NCI-H2196 (cell line): Measurements from ENCODE around the gene MOB3C.

ENCODE experiments used
- DNase-seq: peaks from one replicate; lab custom pipeline; 2025; ENCODE audit not compliant: unreplicated experiment; lab: John Stamatoyannopoulos, UW

MOB3C gene

DNA sequence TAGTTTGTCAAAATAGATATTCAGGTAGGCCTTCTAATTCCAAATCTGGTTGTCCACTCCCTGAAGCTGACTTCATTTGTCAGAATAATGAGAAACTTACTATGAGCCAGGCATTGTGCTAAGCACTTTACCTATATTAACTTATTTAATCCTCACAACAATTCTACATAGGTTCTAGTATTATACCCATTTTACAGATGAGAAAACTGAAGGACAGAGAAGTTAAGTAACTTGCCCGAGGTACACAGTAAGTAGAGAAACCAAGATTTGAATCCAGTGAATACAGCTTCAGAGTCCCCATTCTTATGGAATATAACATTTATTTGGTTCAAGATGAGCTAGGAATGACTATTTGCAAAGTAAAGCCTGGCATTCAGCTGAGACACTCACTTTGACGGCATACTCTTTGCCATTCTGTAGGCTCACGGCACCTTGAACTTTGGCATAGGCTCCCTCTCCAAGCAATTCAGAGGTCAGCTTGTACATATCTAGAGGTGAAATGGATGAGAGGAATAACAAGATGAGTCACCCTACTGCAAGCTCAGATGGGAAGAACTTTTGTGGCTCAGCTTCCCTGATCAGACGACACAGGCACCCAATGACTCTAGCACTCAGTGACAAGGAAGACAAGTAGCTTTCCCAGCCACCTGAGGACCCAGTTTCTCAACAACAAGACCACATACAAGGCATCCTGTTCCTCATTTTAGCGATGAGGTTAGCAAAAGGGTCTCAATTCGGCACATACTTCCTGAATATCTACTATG is 36.3 kb downstream of the MOB3C start:
- no peak for DNase-seq

DNA sequence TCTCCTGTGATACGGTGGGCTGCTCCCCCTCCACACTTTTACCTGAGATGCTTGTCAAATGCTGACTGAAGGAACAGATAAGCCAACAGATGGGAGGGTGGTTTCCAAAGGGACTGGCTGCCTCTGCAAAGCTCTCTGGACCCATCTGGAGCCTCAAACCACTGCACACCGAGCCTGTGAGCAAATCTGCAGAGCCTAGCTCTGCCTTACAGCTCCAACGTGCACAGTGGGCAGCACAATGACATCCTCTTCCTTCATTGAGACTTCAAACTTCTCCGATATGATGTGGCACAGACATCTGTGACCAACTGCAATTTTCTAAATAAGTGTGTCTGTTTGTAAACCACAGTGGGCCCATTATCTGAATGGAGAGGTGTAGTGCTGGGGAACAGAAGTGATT is 38.9 kb downstream of the MOB3C start:
- DNase-seq, result no peak

DNA sequence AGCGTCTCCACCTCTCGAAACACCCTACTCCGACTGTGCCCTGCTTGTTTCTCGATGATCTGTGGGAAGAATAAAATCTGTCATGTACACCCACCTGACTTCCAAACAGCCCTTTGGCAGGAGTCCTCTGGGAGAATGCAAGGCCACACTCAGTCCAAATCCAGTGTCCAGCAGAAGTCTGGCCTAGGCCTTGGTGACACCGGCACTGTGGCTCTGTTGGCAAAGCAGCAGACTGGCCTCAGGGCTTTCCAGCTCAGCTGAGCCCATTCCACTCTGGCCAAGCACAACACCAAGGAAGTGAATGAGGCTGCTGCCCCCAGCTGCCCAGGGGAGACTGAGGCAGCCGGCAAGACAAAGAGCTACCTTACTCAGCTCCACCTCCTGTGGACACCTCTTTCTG is 40.0 kb downstream of the MOB3C start:
- DNase-seq, result no peak

DNA sequence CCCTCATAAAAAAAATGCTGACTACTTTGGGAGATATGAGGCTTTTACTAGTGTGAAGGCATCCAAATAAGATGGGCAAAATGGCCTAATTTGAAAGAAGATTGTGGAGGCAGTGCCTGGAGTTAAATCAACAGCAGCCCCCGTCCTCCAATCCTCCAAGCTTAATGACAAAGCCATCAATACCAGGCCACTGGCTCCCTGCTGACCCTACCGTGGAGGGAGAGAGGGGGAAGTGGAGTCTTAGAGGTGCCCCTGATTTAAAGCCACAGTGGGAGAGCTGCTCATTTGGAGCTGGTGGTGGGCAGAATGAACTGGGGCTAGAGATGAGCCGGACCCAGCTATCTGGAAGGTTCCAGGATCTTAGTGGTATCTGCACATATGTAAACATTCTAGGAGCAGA is 40.8 kb downstream of the MOB3C start:
- no peak for DNase-seq

DNA sequence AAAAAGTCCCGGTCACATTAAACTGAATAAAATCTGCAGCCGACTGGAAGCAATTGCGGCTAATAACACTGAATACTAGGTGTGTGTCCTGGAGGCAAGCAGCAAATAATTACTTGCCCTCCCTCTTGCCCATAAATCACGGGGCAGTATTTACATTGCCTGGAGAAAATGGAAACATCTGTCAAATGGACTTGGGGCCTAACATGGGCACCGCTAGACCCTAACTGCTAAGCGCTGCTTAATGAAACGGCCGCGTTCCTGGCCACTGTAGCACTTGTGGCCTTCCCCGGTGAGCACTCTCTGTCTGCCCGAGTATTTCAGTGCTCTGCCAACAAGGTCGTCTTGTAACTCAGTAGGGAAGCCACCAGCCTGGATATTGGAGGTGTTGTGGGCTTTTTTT is 41.3 kb downstream of the MOB3C start:
- DNase-seq, result no peak

DNA sequence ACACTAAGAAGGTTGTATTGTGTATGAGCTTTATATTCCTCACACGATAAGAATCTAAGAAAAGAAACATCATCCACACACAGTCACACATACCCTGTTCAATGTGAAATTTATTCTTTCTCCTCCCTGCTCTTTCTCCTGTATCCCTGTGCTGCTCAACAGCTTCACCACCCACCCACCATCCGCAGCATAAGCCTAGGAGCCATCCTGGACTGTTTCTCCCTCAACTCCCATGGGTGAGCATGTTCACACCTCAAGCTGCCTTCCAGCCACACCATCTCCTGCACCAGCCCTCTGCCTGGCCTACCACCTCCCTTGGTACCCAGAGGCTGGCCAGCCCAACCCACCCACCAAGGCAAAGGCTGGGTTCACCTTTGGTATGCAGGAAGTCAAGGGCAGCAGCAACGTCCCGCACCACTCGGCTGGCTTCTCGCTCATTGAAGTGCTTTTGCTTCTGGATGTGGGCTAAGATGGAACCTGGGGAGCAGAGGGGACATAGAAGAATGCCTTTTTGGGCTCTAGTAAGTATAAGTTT is 44.9 kb downstream of the MOB3C start:
- DNase-seq, result no peak

DNA sequence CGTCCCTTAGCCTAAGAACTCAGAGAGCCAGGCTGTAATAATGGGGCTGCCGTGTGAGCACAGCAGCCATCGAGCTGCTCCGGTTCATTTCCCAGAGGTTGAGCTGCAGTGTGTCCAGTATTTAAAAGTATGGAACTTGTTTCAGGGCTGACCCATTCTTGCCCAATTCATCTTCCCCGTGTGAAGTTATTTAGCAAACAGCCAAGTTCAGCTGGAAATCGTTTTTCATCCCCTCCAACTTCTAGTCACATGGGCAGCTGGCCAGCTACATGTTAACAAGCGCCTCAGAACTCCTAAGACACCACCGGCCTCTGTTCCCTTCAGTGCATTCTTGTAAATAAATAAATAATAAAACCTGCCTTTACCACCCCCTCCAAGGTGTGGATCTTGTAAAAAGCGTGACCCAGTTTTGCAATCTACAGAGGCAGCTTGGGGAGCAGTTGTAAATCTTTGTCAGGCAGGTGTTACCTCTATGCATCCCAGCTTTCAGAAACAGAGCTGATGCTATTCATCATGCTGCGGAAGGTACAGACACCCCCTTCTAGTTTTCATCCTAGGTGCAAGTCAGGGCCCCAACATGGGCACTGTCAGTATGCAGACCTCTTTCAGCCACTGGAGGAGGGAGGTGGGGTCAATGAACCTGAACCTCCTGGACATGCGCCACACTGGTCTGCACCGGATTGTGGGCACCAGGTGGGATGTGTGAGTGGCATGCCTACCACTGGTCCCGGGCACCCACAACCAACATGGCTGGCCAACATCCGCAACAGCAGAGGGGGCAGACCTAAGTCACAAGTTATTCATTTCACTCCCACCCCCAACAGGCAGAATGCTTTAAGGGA is 46.5 kb downstream of the MOB3C start:
- no peak for DNase-seq

DNA sequence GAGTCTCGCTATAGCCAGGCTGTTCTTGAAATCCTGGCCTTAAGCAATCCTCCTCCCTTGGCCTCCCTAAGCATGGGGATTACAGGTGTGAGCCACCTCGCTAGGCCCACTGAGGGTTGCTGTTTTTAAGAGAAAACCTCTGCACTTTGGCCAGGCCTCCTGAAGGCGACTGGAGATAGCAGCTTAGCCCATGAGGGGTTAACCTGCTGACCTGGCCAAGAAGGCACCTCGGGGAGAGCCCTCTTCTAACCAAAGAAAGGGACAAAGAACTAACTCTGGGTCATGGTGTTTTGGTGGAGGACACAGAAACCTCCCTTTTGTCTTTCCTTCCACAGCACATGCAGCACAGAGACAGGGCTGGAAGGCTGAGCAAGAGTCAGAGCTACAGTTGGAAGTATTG is 47.5 kb downstream of the MOB3C start:
- no peak for DNase-seq

DNA sequence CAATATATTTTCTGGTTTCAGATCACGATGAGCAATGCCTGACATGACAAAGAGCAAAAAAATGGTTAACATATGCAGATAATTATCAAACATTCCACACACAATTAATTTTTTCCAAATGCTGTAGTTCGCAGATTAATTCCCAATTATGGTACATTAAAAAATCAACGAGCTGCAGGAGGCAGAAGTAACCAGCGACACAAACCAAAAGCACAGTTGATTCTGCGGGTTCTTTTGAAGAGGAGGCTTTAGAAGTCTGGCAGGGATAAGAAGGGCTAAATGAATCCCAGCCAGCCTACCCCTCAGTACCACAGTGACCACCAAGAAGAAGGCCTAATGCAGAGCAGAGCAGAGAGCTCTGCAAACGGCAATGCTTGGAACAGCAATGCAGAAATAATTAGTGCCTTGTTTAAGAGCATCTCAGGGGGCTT is 48.1 kb downstream of the MOB3C start:
- no peak for DNase-seq

DNA sequence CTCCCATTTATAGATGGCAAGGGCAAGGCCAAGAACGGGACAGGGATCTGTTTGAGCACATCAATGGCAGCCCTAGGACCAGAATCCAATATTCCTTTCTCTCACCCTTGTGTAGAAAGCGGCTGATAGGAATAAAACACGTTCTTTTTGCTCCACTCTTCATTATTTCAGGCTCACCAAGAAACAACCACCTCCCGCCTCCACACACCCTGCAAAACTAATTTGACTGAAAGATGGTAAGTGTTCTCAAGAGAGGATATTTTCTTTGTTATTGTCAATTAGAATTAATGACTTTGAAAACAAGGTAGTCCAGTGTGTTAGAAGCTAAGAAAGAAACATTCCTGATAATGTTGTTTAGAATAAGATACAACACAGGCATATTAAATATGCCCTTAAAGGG is 53.3 kb downstream of the MOB3C start:
- DNase-seq, result no peak

DNA sequence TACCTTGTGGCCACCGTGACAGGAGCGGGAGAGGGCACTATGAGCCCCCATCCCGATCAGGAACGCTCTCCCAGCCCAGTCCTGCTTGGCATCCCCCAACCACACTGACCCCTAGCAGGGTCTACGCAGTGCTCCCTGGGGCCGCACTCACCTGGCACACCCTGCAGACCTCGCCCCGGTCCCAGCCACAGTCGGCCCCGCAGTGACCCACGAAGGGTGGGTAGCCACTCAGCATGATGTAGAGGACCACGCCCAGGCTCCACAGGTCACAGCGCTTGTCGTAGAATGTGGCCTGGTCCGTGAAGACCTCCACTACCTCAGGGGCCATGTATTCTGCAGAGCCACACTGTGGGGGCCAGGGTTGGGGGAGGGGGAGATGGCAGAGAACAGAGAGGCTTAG is 54.1 kb downstream of the MOB3C start:
- DNase-seq, result no peak

DNA sequence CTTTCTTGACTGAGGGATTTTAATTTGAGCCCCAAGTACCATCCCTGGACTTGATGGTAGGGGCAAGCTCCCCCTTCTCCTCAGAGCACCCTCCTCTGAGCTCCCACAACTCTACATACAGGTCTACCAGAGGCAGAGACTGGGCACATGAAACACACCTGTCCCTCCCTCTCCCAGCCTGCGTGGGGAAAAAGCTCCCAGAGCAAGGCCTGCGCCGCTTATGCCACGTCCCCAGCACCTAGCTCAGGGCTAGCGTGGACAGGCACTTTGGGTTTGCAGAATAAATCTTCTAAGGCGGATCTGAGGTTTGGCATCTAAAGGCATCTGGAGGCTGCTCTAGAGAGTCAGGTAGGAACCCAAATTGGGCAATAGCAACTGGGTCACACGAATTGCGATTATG is 57.6 kb downstream of the MOB3C start:
- DNase-seq, result no peak

DNA sequence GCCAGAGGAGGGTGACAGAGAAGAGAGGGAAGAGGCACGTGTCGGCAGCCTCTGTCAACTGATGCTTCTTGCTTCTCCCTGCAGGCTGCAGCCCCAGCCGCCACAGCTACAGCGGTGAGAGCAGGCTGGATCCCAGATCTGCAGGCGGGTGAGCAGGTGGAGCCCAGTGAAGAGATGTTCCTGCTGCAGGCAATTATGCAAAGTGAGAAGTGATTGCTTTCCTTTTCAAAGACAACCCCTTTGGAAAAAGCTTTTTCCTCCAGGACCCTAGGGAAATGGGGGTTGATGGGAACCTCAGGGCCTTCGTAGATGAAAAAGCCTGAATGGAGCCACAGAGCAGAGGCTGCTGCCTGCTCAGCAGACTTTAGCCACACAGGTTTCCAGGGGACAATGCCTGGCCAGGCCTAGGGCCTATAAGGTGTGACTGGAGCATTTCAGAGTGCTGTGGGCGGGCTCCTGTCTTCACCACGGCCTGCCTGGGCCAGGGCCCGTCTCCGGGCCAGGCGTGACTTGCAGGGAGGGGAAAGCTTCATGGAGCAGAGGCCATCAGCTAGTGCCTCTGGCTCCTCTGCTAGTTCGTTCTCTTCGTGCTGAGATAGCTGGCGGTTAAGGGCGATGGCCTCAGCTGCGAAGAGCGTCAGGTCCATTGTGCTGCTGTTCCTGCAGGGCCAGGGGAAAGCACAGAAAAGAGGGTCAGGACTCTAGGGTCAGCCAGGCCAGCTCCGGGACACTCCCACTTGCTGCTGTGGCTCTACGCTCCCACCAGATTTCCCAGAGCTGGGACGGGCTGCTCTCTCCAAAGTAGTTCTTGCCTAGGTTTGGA is 58.3 kb downstream of the MOB3C start:
- no peak for DNase-seq
